Measurements from ENCODE around the gene DNAJB12.
"Not testable (repeated sequence)": the region's sequence is repeated elsewhere in the genome, so short reads cannot be mapped to it uniquely, and the experiment has no call there.

DNAJB12 gene

GRCh38 chr10:72353028-72353964 lies 1.4 kb downstream of the DNAJB12 start:
- DNase-seq (ENCODE audit: low spot score): peak; percentile 55

GRCh38 chr10:72351479-72351878 lies 3.2 kb downstream of the DNAJB12 start:
- no peak for DNase-seq (ENCODE audit: low spot score)

GRCh38 chr10:72349438-72349837 lies 5.3 kb downstream of the DNAJB12 start:
- DNase-seq (ENCODE audit: low spot score): no peak

GRCh38 chr10:72348282-72348681 lies 6.4 kb downstream of the DNAJB12 start:
- DNase-seq (ENCODE audit: low spot score): no peak

GRCh38 chr10:72346117-72346516 lies 8.6 kb downstream of the DNAJB12 start:
- DNase-seq (ENCODE audit: low spot score): not testable (repeated sequence)

GRCh38 chr10:72344932-72345331 lies 9.8 kb downstream of the DNAJB12 start:
- no peak for DNase-seq (ENCODE audit: low spot score)

GRCh38 chr10:72342911-72343310 lies 11.8 kb downstream of the DNAJB12 start:
- DNase-seq (ENCODE audit: low spot score): no peak

- peak; percentile 76 for DNase-seq (ENCODE audit: low spot score)
These were observed 14.0 kb downstream of the DNAJB12 start for GRCh38 chr10:72340510-72341261.

GRCh38 chr10:72338180-72338579 lies 16.5 kb downstream of the DNAJB12 start:
- DNase-seq (ENCODE audit: low spot score): no peak

GRCh38 chr10:72337722-72338121 lies 17.0 kb downstream of the DNAJB12 start:
- DNase-seq (ENCODE audit: low spot score): no peak

GRCh38 chr10:72337039-72337629 lies 17.6 kb downstream of the DNAJB12 start:
- DNase-seq (ENCODE audit: low spot score): peak; percentile 78

GRCh38 chr10:72336259-72337038 lies 18.3 kb downstream of the DNAJB12 start:
- DNase-seq (ENCODE audit: low spot score): no peak

- no peak for DNase-seq (ENCODE audit: low spot score)
These were observed 19.1 kb downstream of the DNAJB12 start for GRCh38 chr10:72335394-72336258.

- DNase-seq (ENCODE audit: low spot score): peak; percentile 36
These were observed 19.8 kb downstream of the DNAJB12 start for GRCh38 chr10:72334825-72335393.

GRCh38 chr10:72334196-72334824 lies 20.4 kb downstream of the DNAJB12 start:
- DNase-seq (ENCODE audit: low spot score): peak; percentile 62

- DNase-seq (ENCODE audit: low spot score): no peak
These were observed 21.4 kb downstream of the DNAJB12 start for GRCh38 chr10:72333112-72334015.

GRCh38 chr10:72332423-72333111 lies 22.2 kb downstream of the DNAJB12 start:
- DNase-seq (ENCODE audit: low spot score): no peak

Data from cerebellar cortex (tissue), 1 donor.